K562 (cell line): ENCODE data around the gene MYH11. TPM values are rescaled to one million over a fixed set of nuclear protein-coding genes. Genes with fewer than 3 reads are reported as not detected.

Experiments
- ZBTB40 ChIP-seq, 2 experiments: fragments of 450-650 bp in 1 of 2; sonication (generic) in 1 of 2; formaldehyde crosslinking in 1 of 2; IDR thresholded peaks; 2 replicates each; pipeline versions ENCODE4 v1.7.1 to v1.9.0; 2016 to 2022; ENCODE audit warnings: inconsistent platforms in 1 of 2, mild to moderate bottlenecking in 1 of 2, missing genetic modification reagents in 1 of 2
- ZNF23 ChIP-seq: fragments of 250-450 bp; sonication (Bioruptor Pico); IDR thresholded peaks from 2 replicates; pipeline ENCODE4 v1.4.0; 2020; ENCODE audit warnings: mild to moderate bottlenecking
- polyA plus RNA-seq, 8 experiments: library from polyadenylated mRNA; depleted of rRNA in 4 of 8; stranded (reverse) in 5 of 8; unstranded in 3 of 8; fragments of >200 nt; fragmentation: Nextera tagmentation in 2 of 8; fragmentation: Illumina TruSeq in 1 of 8; extraction: Ambion mirVana in 2 of 8; extraction: Trizol in 1 of 8; gene quantifications; 2 replicates each; pipeline versions ENCODE4 v1.2.1 to v1.2.3, GENCODE V29; 2011 to 2014; ENCODE audit warnings: inconsistent platforms in 1 of 8, missing spikeins in 1 of 8
- total RNA-seq, 7 experiments: library from RNA; depleted of rRNA in 6 of 7; stranded (reverse); fragments of >200 nt in 6 of 7; fragmentation: Illumina TruSeq in 2 of 7; extraction: Trizol in 2 of 7; gene quantifications; 2 replicates each; pipeline versions ENCODE4 v1.2.1 to v1.2.3, GENCODE V29; 2011 to 2021; ENCODE audit warnings: low replicate concordance in 1 of 7

Gene MYH11
- total and polyA plus RNA-seq, 9 of the 15 experiments (the other 6 are each of a cell fraction or from before 2014, with no cell fraction given), result 0.05 to 0.47 (median 0.08) TPM; not detected in 5

DNA sequence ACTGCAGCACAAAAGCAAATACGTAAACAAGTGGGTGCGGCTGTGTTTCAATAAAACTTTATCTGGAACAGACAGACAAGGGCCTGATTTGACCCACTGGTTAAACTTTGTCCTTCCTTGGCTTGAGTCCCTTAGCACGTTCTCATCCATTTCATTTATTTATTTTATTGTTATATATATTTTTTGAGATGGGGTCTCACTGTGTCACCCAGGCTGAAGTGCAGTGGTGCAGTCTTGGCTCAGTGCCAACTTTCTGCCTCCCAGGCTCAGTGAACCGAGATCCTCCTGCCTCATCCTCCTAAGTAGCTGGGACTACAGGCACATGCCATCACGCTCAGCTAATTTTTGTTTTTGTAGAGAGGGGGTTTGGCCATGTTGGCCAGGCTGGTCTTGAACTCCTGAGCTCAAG, 64.3 kb downstream of the MYH11 start (continued):
- TF ChIP-seq ZBTB40 (IDR thresholded peaks at IDR 0.05) (peak; percentile 97), ZBTB40 (CRISPR knock-in tag; IDR thresholded peaks at IDR 0.05) (peak; percentile 96), ZNF23 (no peak)
